ENCODE data around the gene NR2F1.

NR2F1 gene

GRCh38 chr5:93577854-93578812 lies 4.9 kb upstream of the NR2F1 start:
- DNase-seq: no peak

GRCh38 chr5:93578813-93579691 lies 4.0 kb upstream of the NR2F1 start:
- DNase-seq: no peak

- no peak for DNase-seq
These were observed 3.3 kb upstream of the NR2F1 start for GRCh38 chr5:93579692-93580062.

- DNase-seq: no peak
These were observed 2.7 kb upstream of the NR2F1 start for GRCh38 chr5:93580063-93580926.

GRCh38 chr5:93580927-93581445 lies 2.0 kb upstream of the NR2F1 start, which contains the start of gene NR2F1-AS1:
Gene NR2F1-AS1, minus strand, starts transcription at chr5:93581219.
- no peak for DNase-seq

GRCh38 chr5:93582167-93582462 lies 907 bp upstream of the NR2F1 start:
- no peak for DNase-seq

- DNase-seq: no peak
These were observed 381 bp downstream of the NR2F1 start for GRCh38 chr5:93583439-93583767.

- no peak for DNase-seq
These were observed 960 bp downstream of the NR2F1 start for GRCh38 chr5:93583768-93584595.

GRCh38 chr5:93584596-93585040 lies 1.6 kb downstream of the NR2F1 start:
- DNase-seq: no peak

GRCh38 chr5:93585041-93585766 lies 2.2 kb downstream of the NR2F1 start:
- no peak for DNase-seq

- DNase-seq: no peak
These were observed 2.9 kb downstream of the NR2F1 start for GRCh38 chr5:93585767-93586385.

GRCh38 chr5:93586736-93587596 lies 3.9 kb downstream of the NR2F1 start:
- DNase-seq: no peak

GRCh38 chr5:93587597-93588351 lies 4.8 kb downstream of the NR2F1 start:
- DNase-seq: no peak

GRCh38 chr5:93588352-93589151 lies 5.5 kb downstream of the NR2F1 start:
- DNase-seq: no peak

- no peak for DNase-seq
These were observed 6.3 kb downstream of the NR2F1 start for GRCh38 chr5:93589152-93589828.

GRCh38 chr5:93589829-93590215 lies 6.8 kb downstream of the NR2F1 start:
- DNase-seq: no peak

GRCh38 chr5:93590493-93590892 lies 7.5 kb downstream of the NR2F1 start:
- DNase-seq: no peak
